Stimulated activated CD4-positive, alpha-beta T cell treated with anti-CD3 and anti-CD28 coated beads, Interleukin-2, amount 100 ng/mL, for 4 hours (primary cell): ENCODE measurements around the gene PNPLA5.

ENCODE experiments used
- DNase-seq: peaks from one replicate; pipeline ENCODE4 v3.0.0-alpha.2; 2020; ENCODE audit warnings: low read depth

PNPLA5 gene

GRCh38 chr22:43838571-43839307, 53.1 kb downstream of the PNPLA5 start:
- no peak for DNase-seq

GRCh38 chr22:43838161-43838560, 53.7 kb downstream of the PNPLA5 start:
- no peak for DNase-seq

GRCh38 chr22:43837666-43838065, 54.1 kb downstream of the PNPLA5 start:
- no peak for DNase-seq

GRCh38 chr22:43835736-43836135, 56.1 kb downstream of the PNPLA5 start:
- DNase-seq: no peak

- no peak for DNase-seq
These were observed 56.6 kb downstream of the PNPLA5 start for GRCh38 chr22:43835166-43835565.

GRCh38 chr22:43833286-43834240, 58.2 kb downstream of the PNPLA5 start:
- DNase-seq: no peak

- DNase-seq: no peak
These were observed 59.2 kb downstream of the PNPLA5 start for GRCh38 chr22:43832393-43833265.

GRCh38 chr22:43831561-43832392, 60.0 kb downstream of the PNPLA5 start:
- DNase-seq: no peak

GRCh38 chr22:43830931-43831560, 60.8 kb downstream of the PNPLA5 start:
- DNase-seq: no peak

- no peak for DNase-seq
These were observed 61.6 kb downstream of the PNPLA5 start for GRCh38 chr22:43829904-43830851.
